Fibroblast of skin of back (primary cell): ENCODE results near the gene EZR.

ENCODE experiments used
- DNase-seq: peaks from one replicate; pipeline ENCODE4 v3.0.0-alpha.2; 2013

The EZR gene

DNA sequence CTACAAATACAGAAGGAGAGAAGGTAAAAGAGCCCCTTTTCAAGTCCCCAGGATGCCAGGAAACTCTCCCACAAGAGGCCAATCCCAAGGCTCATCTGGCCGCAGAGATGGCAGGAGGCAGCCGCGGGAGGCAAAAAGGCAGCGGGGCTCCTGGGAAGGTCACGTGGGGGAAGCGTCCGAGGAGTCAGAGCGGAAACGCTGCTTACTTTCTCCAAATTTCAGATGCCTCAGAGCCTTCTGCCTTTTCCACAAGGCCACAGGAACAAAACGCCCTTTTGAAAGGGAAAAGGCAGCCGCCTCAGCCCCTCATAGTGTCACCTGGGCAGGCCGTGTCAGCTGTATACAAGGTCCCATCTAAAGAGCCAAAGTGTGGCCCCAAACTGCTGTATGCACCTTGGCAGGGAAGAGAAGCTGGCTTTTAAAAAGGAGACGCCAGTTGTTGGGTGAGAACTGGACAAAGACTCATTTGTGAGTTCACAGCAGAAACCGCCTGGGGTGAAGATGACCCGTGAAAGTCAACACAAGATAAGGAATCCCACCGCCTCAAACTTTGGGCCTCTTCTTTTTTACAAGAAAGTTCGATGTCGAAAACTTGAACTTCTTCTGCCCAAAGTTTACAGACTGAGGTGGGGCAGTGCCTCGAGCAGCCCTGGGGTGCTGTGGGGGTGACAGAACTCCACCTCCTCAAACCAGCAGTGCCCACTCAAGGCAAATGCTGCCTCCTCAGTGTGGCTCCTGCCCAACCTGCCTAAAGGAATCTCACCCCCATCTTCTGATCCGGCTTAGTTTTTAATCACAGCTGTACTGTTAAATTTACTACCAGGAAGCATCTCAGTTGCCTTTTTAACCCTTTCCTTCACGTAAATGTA is 45.4 kb downstream of the EZR start:
- DNase-seq: peak; percentile 35

DNA sequence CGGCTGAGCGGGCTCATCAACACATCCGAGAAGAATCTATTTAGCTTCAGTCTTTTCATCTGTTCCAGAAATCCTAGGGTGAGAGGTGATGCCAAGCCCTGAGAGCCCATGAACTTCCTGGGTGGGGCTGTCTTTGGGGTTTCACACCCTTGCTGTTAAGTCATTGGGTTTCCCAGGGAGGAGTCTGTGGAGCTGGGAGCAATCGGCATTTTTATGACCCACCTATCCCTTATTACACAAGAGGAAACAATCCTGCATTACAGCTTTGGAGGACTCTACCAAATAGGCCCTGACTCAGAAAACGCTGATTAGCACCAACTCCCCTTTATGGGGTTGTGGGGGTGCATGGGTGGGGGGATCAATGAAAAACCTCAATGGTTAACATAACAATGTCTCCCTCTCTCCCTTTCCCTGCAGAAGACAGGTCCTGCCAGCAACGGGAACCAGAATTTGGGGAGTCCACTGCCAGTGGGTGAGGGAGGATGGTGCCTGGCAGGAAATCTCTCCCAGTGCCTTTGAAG is 46.3 kb downstream of the EZR start:
- DNase-seq: peak; percentile 25

DNA sequence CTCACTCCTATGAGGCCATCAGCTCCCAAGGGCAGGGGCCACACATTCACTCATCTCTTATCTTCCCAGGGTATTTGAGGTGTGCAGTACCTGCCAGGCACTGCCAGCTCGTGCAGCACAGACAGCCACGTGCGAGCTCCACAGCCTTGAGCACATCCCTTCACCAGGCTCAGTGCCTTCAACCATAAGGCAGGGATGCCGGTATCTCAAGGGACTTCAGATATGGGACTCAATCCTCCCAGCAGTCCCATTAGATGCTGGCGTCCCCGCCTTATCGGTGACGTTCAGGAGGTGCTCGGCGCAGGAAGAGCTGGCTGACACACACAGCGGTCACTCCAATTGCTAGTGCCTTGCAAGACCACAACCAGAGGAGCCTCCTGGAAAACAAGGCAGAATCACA is 47.0 kb downstream of the EZR start:
- no peak for DNase-seq

DNA sequence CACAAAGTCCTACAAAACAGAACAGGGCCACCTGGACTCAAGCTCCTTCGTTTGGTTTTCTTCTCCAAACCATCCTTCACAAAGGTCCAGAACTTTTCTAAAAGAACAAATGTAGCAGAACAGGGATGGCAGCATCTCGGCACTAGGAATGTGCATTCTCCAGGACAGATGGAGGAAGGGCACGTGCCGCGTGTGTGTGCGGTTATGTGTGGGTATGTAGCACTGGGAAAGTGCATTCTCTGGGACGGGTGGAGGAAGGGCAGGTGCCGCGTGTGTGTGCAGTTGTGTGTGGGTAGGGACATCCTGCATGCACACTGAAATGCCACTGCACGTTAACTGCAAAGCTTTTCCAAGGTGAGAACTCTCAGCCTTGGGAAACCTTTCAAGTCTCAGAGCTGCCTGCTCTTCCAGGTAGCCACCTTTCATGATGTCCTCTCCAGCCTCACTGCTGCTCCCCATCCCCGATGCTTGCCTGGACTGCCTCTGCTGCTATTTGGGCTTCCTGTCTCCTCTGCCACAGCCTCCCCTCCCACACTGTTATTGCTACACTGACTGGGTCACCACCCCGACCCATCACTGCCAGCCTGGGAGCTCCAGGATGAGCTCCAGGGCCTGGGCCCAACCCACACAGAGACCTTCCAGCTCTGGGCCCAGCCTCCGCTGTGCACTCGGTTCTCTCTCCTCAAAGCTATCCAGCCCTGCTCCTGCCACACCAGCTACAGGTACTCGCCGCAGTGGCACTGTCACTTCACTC is 47.6 kb downstream of the EZR start:
- no peak for DNase-seq

DNA sequence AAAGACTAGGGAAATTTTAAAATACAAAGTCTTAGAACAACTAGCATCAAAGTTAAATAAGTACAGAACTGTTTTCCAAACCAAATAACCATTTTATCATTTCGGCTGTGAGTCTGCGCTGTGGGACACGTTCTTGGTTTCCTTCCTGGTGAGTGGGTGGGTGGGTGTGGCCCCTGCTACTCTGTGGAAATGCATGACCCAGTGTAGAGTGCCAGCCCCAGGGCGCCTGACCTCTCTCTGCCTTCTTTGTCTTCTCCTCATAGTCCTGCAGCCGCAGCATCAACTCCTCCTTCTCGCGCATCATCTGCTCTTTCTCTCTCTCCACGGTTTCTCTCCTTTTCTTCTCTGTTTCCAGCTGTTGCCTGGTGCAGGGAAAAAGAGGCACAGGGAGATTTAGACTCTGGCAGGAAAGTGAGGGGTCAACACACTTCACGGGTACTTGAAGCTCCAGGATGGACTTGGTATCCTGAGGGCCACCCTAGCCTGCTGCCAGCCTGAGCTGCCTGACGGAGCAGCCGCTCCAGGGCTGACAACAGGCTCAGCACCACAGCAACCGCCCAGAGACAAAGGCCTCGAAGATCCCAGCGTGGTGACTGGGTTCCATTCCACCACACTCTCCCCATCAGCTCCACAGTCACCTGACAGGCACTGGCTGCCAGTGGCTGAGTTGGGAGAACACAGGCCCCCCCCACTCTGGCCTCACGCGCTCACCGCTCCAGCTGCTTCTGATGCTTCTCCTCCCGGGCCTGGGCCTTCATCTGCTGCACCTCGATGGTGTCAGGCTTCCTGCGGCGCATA is 48.4 kb downstream of the EZR start:
- no peak for DNase-seq

DNA sequence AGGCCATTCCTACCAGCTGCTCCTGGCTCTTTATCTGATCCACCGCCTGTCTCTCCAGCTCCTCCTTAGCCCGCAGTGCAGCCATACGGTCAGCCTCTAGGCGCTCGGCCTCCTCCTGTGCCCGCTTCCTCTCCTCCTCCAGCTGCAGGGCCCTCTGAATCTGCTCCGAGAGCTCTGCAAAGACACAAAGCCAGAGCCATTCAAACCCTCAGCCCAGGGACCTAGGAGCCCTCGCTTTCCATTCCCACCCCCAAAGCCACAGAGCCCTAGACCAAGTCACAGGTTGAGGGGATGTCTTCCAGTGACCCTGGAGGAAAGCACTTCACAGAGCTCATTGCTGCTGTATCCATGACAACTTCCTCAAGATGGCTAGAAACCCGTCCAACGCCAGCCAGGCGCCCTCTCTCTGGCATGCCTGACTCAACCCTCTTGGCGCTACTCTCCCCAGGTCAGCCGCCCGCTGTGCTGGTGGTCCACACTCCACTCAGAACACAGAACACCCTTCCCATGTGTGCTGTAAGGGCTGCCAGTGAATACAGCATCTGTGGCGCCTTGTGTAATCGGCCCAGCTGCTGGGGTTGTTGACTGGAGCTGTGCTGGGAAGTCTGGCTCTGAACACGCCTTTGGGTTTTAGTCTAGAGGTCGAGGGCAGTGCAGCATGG is 49.3 kb downstream of the EZR start:
- DNase-seq: no peak

DNA sequence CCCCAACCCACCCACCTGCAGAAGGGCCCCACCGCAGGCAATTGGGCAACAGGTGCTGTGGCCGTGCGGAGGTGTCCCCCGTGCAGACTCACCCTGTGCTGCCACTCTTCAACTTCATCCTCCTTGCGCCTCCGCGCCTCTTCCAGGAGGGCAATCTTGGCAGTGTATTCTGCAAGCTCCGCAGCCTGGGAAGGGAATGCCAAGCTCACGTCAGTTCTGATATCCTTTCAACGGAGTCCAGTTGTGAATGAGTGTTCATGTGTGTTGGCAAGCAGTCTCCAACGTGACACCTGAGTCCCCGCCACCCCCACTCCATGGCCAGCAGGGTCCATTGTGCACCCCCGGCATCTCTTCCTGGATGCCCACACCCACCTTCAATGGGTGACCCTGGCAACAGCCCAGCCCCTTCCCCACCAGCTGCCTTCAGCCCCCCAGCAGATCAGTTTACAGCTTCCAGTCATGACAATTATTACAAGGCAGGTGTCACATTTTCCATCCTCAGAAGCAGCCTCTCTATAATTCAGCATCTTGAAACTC is 49.9 kb downstream of the EZR start:
- no peak for DNase-seq

DNA sequence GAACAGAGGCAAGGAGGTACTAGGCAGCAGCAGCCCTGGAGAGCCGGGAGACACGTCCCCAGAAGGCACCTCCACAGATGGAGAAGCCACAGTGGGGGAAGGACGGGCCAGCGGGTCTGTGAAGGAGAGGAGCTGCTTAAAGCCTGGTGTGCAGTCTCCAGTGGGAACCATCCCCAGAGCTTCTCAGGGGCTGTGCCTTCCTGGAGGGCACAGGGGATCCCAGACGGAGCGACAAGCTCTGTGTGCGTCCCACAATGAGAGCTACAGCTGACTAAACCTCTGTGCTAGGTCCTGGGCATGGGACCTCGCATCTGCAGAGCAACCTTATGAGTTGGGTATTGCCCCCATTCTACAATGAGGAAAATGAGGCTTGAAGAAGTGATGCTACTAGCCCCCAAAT is 50.7 kb downstream of the EZR start:
- no peak for DNase-seq

DNA sequence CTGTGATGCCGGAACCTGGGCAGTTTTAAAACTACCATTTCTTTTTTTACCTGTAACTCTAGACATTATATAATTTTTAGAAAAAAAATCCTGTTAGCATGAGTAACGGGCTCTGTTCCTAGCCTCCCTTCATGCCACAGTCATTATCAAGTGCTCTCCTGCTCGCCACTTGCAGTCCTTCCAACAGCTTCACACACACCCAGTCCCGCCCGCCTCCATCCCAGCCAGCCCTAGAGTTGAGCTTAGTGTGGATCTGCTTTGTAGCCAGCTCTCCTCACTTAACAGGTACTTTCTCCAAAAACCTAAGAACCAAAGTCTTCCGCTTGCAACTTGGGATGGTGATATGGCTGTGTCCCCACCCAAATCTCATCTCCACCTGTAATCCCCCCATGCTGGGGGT is 51.5 kb downstream of the EZR start:
- no peak for DNase-seq

DNA sequence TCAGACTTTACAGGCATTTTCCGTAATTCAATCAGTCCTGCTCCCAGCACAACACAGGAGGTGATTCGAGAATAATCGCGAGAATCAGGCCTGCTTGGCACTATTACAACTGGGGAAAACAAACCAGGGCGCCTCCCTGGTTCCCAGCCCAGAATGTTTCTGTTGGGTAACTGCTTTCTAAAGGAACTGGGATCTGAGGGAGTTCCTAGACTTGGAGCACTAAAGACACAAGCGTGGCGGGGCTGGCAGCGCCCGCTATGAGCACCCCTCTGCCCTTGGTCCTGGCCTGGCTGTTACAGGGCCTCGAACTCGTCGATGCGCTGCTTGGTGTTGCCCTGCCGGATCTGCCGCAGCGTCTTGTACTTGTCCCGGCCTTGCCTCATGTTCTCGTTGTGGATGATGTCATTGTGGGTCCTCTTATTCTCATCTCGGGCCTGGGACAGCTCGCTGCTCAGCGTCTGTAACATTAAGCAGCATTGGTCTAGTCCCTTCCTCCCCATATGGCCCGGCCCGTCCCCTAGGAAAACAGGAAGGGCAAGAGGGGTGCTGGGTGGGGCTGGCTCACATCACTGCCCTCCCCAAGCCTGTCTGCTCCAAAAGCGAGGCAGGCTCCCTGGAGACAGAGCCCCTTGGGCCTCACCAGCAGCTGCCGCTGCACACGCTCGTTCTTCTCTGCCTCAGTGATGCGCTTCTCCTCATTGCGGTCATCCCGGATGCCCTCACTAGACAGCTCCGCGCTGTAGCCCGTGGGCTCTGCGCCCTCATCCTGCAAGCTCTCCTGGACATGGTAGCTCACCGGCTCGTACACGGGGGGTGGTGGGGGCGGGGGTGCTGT is 52.3 kb downstream of the EZR start:
- DNase-seq: no peak

DNA sequence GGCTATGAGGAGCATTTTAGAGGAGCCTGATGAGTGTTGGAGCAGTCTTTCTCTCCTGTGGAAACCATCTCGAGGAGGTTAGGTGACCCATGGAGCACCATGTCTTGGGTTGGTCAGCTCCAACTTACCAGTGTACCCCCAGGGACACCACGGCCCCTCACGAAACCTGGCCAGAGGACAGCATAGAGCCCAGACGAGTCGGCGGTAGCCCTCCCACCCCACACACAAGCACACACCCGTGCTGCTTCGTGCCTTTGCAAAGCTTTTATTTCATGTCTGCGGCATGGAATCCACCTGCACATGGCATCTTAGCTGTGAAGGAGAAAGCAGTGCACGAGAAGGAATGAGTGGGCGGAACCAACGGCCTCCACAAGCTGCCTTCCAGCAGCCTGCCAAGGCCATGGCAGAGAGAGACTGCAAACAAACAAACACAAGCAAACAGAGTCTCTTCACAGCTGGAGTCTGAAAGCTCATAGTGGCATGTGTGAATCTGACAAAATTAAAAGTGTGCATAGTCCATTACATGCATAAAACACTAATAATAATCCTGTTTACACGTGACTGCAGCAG is 53.6 kb downstream of the EZR start:
- DNase-seq: no peak

DNA sequence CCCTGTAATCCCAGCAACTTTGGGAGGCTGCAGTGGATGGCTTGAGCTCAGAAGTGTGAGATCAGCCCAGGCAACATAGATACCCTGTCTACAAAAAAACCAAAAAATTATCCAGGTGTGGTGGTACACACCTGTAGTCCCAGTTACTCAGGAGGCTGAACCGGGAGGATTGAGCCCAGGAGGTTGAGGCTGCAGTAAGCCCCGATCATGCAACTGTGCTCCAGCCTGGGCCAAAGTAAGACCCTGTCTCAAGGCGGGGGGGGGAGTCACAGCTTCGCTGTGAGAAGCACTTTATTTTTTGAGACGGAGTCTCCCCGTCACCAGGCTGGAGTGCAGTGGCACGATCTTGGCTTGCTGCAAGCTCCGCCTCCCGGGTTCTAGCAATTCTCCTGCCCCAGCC is 54.2 kb downstream of the EZR start:
- no peak for DNase-seq

DNA sequence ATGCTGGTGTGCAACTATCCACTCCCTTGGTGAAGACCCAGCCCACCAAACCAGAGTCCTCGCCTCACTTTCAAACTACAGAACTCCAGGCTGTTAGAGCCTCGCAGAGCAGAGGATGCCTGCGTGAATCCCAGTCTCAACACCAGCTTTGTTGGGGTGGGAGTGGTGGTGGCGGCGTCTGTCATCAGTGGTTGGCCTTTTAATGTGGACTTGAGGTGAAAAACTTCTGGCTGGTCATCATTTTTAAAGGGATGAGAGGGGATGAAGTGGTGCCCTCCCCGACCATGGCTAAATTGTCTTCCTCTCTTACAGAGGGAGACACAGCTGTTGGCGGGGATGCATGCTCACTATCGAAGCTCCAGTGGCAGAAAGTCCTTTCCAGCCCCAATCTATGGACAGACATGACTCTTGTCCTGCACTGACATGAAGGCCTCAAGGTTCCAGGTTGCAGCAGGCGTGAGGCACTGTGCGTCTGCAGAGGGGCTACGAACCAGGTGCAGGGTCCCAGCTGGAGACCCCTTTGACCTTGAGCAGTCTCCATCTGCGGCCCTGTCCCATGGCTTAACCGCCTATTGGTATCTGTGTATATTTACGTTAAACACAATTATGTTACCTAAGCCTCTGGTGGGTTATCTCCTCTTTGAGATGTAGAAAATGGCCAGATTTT is 54.9 kb downstream of the EZR start:
- no peak for DNase-seq

DNA sequence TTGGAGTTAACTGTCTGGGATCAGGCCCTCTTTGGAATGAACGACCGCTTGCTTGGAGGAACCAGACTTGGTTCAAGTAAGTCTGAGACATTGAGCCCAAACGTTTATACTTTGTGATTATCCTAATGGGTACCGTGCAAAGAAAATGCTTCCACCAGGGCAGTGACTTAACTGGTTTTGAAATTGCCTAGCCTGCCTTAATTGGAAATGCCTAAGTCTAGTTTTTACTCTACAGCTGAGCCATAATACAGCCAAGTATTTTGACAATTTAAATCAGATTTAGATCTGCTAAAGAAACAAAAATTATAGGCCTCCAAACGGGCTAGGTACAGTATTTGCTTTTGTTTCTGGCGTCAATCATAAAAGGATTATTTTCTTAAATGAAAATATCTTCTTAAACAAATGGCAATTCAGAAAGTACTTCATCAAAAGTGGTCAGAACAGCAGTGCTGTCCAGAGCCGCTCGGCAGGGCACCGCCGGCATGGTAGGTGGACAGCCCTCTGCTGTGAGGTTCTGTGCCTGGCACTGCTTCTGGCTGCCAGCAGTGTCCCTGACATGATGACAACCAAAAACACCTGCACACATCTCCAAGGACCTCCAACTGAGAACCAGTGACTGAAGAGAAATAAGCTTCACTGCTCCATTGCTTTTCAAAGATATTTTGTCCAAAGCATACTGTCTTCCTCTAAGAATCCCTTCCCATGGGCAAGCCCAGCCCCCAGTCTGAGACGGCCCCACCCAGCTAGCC is 55.6 kb downstream of the EZR start:
- no peak for DNase-seq

DNA sequence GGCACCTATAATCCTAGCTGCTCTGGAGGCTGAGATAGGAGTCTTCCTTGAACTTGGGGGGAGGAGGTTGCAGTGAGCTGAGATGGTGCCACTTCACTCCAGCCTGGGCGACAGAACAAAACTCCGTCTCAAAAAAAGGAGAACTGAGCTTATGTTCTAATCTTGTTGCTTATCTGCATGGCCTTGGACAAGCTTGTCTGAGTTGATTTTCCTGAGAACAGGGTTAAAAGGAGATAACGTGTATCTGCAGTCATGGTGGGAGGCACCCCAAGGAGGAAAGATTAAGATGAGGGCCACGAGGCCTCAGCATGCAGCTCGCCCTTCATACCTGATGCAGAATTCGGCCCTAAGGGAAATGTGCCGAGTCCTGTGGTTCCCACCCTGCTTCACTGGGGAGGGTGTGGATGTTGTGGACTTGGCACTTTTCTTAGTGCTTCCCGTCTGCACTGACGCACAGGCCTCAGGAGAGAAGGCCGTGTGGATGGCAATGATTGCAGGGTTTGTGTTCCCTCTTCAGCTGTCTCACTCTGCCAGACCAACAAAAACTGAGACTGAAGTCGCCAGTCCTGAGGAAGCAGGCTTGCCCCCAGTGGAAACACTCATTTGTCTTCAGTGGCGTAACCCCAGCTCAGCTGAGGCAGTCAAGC is 56.3 kb downstream of the EZR start:
- DNase-seq: no peak

DNA sequence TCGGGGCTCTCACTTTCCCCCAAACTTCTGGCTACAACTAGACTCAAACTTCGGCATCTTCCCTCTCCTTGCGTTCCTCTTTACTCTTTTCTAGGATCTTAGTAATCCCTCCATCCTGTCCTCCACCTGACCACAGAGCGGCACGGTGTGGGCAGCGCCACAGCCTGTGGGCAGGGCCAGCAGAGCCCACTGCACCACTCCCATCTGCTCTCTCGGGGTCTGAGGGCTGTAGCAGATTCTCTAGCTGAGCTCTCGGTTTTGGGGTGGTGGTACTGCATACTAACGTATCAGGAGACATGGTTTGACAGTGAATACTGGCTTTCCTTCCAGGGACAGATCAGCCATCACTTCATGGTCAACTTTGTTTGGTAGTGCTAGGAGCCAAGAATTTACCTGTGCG is 57.4 kb downstream of the EZR start:
- DNase-seq: no peak

DNA sequence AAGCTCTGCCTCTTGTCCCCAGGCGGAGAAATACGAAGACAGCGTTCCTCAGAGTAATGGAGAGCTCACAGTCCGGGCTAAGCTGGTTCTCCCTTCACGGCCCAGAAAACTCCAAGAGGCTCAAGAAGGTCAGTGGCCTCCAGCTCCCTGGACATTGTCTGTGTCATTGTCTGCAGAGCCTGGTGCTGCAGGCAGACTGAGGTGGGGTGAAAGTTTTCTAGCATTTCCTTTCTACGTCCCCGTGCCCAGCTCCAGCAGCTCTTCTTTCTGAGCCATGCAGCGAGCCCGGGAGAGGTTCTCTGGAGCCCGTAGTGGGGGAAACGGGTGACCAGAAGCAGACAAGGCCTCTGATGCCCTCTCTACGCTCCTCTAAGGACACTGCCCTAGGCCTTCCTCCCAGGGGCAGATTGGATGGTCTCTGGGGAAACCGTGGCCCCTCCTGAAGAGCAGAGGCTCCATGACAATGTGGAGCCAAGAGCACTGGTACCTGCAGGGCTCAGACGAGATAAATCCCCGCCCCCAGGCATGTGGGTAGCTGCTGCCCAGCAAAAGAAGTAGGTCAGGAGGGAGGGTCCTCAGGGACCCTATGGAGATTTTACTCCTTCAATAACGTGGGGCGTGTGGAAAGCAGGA is 58.4 kb downstream of the EZR start:
- no peak for DNase-seq

DNA sequence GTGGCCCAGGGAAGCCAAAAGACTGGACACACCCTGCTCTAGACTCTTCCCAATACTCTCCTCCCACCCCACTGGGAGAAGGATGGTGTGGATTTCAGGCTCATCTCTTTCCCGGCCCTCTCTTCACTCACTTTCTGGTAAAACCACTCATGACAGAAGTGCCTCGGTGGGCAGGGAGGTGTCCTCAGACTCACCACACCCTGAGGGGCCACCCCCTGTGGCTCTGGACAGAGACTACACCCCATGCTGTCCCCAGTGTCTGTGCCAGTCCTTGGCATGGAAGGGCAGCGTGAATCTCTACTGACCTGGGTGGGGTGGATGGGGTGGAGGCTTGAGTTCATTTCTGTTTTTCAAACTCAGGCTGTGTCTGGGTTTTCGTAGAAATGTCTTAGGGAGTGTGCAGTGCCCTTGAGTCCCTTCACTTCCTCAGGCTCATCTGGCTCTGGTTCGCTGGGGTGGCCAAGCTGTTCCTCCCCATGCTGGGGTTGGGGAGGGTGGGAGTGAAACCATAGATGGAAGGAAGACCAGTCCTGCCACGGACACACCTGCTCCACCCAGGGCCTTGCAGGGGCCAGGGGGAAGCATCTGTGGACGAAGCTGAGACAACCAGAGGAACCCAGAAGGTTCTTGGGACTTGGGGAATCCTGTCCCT is 59.1 kb downstream of the EZR start:
- DNase-seq: no peak
